ENCODE measurements around the gene ZCCHC24.

GRCh38 chr10:79417266-79417665, 28.2 kb downstream of the ZCCHC24 start:
- TF ChIP-seq CTCF (IDR thresholded peaks at IDR 0.05; ENCODE audit: low read depth, low read length, poor library complexity, severe bottlenecking) = no peak
- TF ChIP-seq EZH2phosphoT487 (IDR thresholded peaks at IDR 0.05; ENCODE audit: borderline replicate concordance, low read length) = no peak

Data from DOHH2 (cell line).